Neural cell (in vitro differentiated cells): ENCODE data around the gene RAP1A.

Source experiments
- CTCF ChIP-seq: fragments of 450-650 bp; IDR thresholded peaks from 2 replicates; pipeline ENCODE4 v1.5.1; 2014; ENCODE audit warnings: antibody characterized with exemption, mild to moderate bottlenecking, moderate library complexity; ENCODE audit not compliant: poor library complexity, severe bottlenecking
- EP300 ChIP-seq: fragments of 450-650 bp; conservative IDR thresholded peaks from 2 replicates; pipeline ENCODE4 v1.6.1; 2014; ENCODE audit warnings: antibody characterized with exemption, mild to moderate bottlenecking, moderate library complexity; ENCODE audit not compliant: poor library complexity, severe bottlenecking
- EZH2 ChIP-seq: fragments of 200-600, 300-800 bp; shearing (Covaris generic), sonication (generic); IDR thresholded peaks from 2 replicates; pipeline ENCODE4 v1.6.1; 2014; ENCODE audit warnings: antibody characterized with exemption, low read length, borderline replicate concordance, mild to moderate bottlenecking; ENCODE audit not compliant: insufficient read depth, poor library complexity, severe bottlenecking
- POLR2AphosphoS5 ChIP-seq: IDR thresholded peaks from 2 replicates; pipeline ENCODE4 v1.6.1; 2012
- RAD21 ChIP-seq: fragments of 450-650 bp; conservative IDR thresholded peaks from 2 replicates; pipeline ENCODE4 v1.6.1; 2014; ENCODE audit warnings: antibody characterized with exemption, mild to moderate bottlenecking, moderate library complexity
- TF ChIP-seq, protein P1 (sequence below): IDR thresholded peaks from 2 replicates; pipeline ENCODE4 v1.6.1; 2012; ENCODE audit warnings: borderline replicate concordance

- TF ChIP-seq, protein P1, sequence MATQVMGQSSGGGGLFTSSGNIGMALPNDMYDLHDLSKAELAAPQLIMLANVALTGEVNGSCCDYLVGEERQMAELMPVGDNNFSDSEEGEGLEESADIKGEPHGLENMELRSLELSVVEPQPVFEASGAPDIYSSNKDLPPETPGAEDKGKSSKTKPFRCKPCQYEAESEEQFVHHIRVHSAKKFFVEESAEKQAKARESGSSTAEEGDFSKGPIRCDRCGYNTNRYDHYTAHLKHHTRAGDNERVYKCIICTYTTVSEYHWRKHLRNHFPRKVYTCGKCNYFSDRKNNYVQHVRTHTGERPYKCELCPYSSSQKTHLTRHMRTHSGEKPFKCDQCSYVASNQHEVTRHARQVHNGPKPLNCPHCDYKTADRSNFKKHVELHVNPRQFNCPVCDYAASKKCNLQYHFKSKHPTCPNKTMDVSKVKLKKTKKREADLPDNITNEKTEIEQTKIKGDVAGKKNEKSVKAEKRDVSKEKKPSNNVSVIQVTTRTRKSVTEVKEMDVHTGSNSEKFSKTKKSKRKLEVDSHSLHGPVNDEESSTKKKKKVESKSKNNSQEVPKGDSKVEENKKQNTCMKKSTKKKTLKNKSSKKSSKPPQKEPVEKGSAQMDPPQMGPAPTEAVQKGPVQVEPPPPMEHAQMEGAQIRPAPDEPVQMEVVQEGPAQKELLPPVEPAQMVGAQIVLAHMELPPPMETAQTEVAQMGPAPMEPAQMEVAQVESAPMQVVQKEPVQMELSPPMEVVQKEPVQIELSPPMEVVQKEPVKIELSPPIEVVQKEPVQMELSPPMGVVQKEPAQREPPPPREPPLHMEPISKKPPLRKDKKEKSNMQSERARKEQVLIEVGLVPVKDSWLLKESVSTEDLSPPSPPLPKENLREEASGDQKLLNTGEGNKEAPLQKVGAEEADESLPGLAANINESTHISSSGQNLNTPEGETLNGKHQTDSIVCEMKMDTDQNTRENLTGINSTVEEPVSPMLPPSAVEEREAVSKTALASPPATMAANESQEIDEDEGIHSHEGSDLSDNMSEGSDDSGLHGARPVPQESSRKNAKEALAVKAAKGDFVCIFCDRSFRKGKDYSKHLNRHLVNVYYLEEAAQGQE, result no peak
- no peak for TF ChIP-seq CTCF
- TF ChIP-seq EZH2, result no peak
- no peak for TF ChIP-seq RAD21
- TF ChIP-seq EP300, result no peak
- TF ChIP-seq POLR2AphosphoS5, result no peak
Observed at GRCh38 chr1:111723091-111723806, 103.7 kb downstream of the RAP1A start.
